Measurements from ENCODE around the gene GPC1. TPM values are rescaled to one million over a fixed set of nuclear protein-coding genes. Genes with fewer than 3 reads are reported as not detected.

Gene GPC1
- total RNA-seq, 3 donors from 2014 or later = 13.8 to 56.3 (median 21.0) TPM

- no peak for DNase-seq (ENCODE audit: low spot score in 2 of 2)
- TF ChIP-seq POLR2A (IDR thresholded peaks at IDR 0.05) (no peak), POLR2AphosphoS5 (IDR thresholded peaks at IDR 0.05) (no peak)
- TF ChIP-seq, protein P1, sequence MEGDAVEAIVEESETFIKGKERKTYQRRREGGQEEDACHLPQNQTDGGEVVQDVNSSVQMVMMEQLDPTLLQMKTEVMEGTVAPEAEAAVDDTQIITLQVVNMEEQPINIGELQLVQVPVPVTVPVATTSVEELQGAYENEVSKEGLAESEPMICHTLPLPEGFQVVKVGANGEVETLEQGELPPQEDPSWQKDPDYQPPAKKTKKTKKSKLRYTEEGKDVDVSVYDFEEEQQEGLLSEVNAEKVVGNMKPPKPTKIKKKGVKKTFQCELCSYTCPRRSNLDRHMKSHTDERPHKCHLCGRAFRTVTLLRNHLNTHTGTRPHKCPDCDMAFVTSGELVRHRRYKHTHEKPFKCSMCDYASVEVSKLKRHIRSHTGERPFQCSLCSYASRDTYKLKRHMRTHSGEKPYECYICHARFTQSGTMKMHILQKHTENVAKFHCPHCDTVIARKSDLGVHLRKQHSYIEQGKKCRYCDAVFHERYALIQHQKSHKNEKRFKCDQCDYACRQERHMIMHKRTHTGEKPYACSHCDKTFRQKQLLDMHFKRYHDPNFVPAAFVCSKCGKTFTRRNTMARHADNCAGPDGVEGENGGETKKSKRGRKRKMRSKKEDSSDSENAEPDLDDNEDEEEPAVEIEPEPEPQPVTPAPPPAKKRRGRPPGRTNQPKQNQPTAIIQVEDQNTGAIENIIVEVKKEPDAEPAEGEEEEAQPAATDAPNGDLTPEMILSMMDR (IDR thresholded peaks at IDR 0.05) = no peak
- Histone ChIP-seq H3K27ac (peak overlapping the region in 1 of 2 donors; percentile 48), H3K36me3 (no peaks in the 10 kb centered on the region), H3K27me3 (peaks cover 0 to 3% of the 10 kb centered on the region in 2 donors), H3K4me1 (peaks cover 8 to 13% of the 10 kb centered on the region in 2 donors), H3K4me3 (peak overlapping the region in 2 of 3 donors; percentile 67 to 94), H3K9me3 (no peaks in the 10 kb centered on the region)
- intact Hi-C loops (cut with DNase I; ENCODE audit: low total_unique reads) = no loop called here
These were observed 18.8 kb downstream of the GPC1 start for GRCh38 chr2:240454106-240454901.

- intact Hi-C loops (cut with DNase I; ENCODE audit: low total_unique reads) = no loop called here
- no peaks in the 10 kb centered on the region for H3K36me3 ChIP-seq
- peak overlapping the region in 1 of 2 donors; percentile 67 for H3K27ac ChIP-seq
- DNase-seq (ENCODE audit: low spot score in 2 of 2) = no peak
- H3K4me1 ChIP-seq = peaks cover 8 to 13% of the 10 kb centered on the region in 2 donors
- H3K27me3 ChIP-seq = peaks cover 0 to 3% of the 10 kb centered on the region in 2 donors
- no peak for TF ChIP-seq POLR2AphosphoS5 (IDR thresholded peaks at IDR 0.05)
- TF ChIP-seq, protein P1 (IDR thresholded peaks at IDR 0.05) = no peak
- peak overlapping the region in 2 of 3 donors; percentile 41 to 67 for H3K4me3 ChIP-seq
- no peaks in the 10 kb centered on the region for H3K9me3 ChIP-seq
These were observed 19.8 kb downstream of the GPC1 start for GRCh38 chr2:240455272-240455646.

DNA sequence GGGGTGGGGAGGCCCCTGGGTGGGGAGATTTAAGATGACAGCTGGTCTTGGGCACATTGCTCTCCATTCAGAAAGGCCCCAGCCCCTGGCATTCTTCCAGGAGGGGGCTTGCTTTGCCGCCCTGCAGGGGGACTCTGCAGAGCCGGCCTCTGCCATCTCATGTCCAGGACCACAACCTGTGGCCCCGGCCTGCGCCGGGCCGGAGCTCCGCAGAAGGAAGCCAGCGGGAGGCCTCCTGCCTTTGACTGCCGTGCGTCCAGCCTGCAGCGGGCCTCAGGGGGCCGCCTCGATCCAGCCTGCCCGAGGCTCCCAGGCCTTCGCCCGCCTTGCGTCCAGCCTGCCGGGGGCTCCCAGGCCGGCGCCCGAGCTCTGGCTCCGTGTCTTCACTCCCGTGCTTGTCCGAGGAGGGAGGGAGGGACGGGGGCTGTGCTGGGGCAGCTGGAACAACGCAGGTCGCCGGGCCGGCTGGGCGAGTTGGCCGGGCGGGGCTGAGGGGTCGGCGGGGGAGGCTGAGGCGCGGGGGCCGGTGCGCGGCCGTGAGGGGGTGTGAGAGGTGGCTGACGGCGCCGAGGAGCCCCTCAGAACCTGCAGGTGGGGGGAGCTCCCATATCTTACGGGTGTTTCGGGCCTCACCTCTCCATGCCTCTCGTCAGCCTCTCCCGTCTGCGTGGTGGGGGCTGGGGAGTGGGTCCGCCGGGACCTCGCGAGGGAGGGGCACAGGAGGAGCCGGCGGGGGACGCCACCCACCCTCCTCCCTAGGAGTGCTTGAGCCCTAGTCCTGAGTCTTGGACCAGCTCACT lies 20.4 kb downstream of the GPC1 start:
- Histone ChIP-seq H3K27me3 (peaks cover 0 to 3% of the 10 kb centered on the region in 2 donors), H3K27ac (peak overlapping the region; percentile 40 to 67), H3K4me3 (peak overlapping the region in 2 of 3 donors; percentile 41 to 67), H3K36me3 (no peaks in the 10 kb centered on the region), H3K4me1 (peaks cover 8 to 13% of the 10 kb centered on the region in 2 donors), H3K9me3 (no peaks in the 10 kb centered on the region)
- no peak for DNase-seq (ENCODE audit: low spot score in 2 of 2)
- TF ChIP-seq, protein P1 (IDR thresholded peaks at IDR 0.05) = no peak
- intact Hi-C loops (cut with DNase I; ENCODE audit: low total_unique reads) = no loop called here

- H3K9me3 ChIP-seq = no peaks in the 10 kb centered on the region
- H3K4me3 ChIP-seq = peak overlapping the region in 2 of 3 donors; percentile 41 to 67
- DNase-seq (ENCODE audit: low spot score in 2 of 2) = no peak
- peaks cover 5 to 13% of the 10 kb centered on the region in 2 donors for H3K4me1 ChIP-seq
- H3K27me3 ChIP-seq = peaks cover 0 to 3% of the 10 kb centered on the region in 2 donors
- TF ChIP-seq POLR2A (IDR thresholded peaks at IDR 0.05) = no peak
- TF ChIP-seq POLR2AphosphoS5 (IDR thresholded peaks at IDR 0.05) = no peak
- TF ChIP-seq, protein P1 (IDR thresholded peaks at IDR 0.05) = no peak
- H3K27ac ChIP-seq = peak overlapping the region; percentile 40 to 67
- intact Hi-C loops (cut with DNase I; ENCODE audit: low total_unique reads) = no loop called here
- no peaks in the 10 kb centered on the region for H3K36me3 ChIP-seq
These were observed 21.2 kb downstream of the GPC1 start for GRCh38 chr2:240456447-240457222.
